Neutrophil (primary cell): ENCODE results near the gene TSPAN1.

Source experiments
- H3K27ac ChIP-seq: fragments of 200-600 bp; sonication (generic); 2 replicates; pipeline ENCODE4 v1.5.1; 2016; ENCODE audit warnings: mild to moderate bottlenecking, moderate library complexity
- H3K27me3 ChIP-seq: fragments of 200-600 bp; sonication (generic); 2 replicates; pipeline ENCODE4 v1.6.0; 2016; ENCODE audit warnings: mild to moderate bottlenecking
- H3K36me3 ChIP-seq: fragments of 200-600 bp; sonication (generic); 2 replicates; pipeline ENCODE4 v1.5.1; 2017
- H3K4me1 ChIP-seq, 2 experiments: fragments of 200-600 bp in 1 of 2; sonication (generic) in 1 of 2; 1 replicate in 1 of 2; 2 replicates in 1 of 2; pipeline versions ENCODE4 v1.5.1 to v1.6.1; 2013 to 2016; ENCODE audit warnings: low read depth in 1 of 2, low read length in 1 of 2, mild to moderate bottlenecking in 1 of 2, moderate library complexity in 1 of 2; ENCODE audit not compliant: control insufficient read depth in 1 of 2, insufficient read depth in 1 of 2
- H3K4me3 ChIP-seq, 2 experiments: fragments of 200-600 bp in 1 of 2; sonication (generic) in 1 of 2; 1 replicate in 1 of 2; 2 replicates in 1 of 2; pipeline ENCODE4 v1.5.1; 2013 to 2016; ENCODE audit warnings: low read depth in 1 of 2, low read length in 1 of 2, mild to moderate bottlenecking in 1 of 2, moderate library complexity in 1 of 2
- H3K9me3 ChIP-seq: fragments of 200-600 bp; sonication (generic); 2 replicates; pipeline ENCODE4 v1.5.1; 2016
- TF ChIP-seq, protein P1 (sequence below): fragments of 200-600 bp; sonication (generic); IDR thresholded peaks from 2 replicates; pipeline ENCODE4 v1.5.1; 2016; ENCODE audit warnings: antibody characterized with exemption

The TSPAN1 gene

DNA sequence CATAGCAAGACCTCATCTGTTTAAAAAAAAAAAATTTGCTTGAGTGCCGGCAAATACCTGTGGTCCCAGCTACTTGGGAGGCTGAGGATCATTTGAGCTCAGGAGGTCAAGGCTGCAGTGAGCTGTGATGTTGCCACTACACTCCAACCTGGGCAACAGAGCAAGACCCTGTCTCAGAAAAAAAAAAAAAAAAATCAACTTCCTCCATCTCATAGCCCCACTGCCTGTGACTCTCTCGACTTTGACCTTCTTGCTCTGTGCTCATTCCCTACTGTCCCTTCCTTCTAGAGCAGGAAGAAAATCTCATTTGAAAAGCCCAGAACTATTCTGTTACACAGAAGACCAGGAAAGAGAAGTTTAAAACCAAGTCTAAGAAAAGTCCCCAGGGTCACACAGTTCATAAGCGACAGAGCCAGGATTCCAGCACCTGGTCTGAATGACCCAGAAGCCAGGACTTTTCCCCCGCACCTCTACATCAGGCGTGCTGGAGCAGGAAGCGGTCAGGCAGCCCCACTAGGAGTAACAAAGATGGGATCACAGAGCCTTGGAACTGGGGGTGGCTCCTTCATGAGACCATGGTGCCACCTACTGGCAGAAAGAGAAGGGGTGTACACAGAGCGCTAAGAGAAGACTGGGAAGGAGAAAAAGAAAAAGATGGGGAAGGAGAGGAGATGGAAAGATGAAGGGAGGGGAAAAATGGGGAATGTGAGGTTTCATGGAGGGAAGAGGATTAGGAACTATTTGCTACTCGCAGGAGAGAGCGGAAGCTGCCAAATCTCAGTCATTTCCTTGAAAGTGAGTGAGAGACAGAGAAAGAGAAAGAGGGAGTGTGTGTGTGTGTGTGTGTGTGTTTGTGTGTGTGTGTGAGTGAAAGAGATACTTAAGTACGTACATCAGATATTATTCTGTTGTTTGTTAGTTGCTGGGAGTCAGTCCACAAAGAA lies 4.5 kb downstream of the TSPAN1 start:
- no peak overlapping the region for H3K4me3 ChIP-seq
- peaks cover 0 to 5% of the 10 kb centered on the region in 2 experiments for H3K4me1 ChIP-seq
- H3K9me3 ChIP-seq: no peaks in the 10 kb centered on the region
- H3K27ac ChIP-seq: no peak overlapping the region
- TF ChIP-seq, protein P1, sequence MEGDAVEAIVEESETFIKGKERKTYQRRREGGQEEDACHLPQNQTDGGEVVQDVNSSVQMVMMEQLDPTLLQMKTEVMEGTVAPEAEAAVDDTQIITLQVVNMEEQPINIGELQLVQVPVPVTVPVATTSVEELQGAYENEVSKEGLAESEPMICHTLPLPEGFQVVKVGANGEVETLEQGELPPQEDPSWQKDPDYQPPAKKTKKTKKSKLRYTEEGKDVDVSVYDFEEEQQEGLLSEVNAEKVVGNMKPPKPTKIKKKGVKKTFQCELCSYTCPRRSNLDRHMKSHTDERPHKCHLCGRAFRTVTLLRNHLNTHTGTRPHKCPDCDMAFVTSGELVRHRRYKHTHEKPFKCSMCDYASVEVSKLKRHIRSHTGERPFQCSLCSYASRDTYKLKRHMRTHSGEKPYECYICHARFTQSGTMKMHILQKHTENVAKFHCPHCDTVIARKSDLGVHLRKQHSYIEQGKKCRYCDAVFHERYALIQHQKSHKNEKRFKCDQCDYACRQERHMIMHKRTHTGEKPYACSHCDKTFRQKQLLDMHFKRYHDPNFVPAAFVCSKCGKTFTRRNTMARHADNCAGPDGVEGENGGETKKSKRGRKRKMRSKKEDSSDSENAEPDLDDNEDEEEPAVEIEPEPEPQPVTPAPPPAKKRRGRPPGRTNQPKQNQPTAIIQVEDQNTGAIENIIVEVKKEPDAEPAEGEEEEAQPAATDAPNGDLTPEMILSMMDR: peak; percentile 54
- H3K27me3 ChIP-seq: no peaks in the 10 kb centered on the region
- H3K36me3 ChIP-seq: no peaks in the 10 kb centered on the region

DNA sequence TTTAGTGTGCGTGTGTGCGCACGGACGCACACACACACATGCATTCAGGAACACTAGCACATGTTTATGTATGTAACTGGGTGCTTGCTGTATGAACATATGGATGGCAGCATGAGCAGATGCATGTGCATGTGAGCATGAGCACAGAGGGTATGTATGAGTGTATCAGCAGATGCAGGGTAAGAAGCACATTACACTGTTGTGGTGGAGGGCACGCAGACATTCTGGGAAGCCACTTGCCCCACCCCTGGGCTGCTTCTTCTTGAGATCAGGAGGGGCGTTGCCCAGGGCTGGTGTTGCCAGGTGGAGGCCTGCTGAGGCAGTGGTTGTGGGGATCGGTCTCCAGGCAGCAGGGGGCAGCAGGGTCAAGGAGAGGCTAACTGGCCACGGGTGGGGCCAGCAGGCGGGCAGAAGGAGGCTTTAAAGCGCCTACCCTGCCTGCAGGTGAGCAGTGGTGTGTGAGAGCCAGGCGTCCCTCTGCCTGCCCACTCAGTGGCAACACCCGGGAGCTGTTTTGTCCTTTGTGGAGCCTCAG lies 5.3 kb downstream of the TSPAN1 start:
- Histone ChIP-seq H3K4me1 (peaks cover 0 to 5% of the 10 kb centered on the region in 2 experiments), H3K27ac (no peak overlapping the region)
- TF ChIP-seq, protein P1: no peak

DNA sequence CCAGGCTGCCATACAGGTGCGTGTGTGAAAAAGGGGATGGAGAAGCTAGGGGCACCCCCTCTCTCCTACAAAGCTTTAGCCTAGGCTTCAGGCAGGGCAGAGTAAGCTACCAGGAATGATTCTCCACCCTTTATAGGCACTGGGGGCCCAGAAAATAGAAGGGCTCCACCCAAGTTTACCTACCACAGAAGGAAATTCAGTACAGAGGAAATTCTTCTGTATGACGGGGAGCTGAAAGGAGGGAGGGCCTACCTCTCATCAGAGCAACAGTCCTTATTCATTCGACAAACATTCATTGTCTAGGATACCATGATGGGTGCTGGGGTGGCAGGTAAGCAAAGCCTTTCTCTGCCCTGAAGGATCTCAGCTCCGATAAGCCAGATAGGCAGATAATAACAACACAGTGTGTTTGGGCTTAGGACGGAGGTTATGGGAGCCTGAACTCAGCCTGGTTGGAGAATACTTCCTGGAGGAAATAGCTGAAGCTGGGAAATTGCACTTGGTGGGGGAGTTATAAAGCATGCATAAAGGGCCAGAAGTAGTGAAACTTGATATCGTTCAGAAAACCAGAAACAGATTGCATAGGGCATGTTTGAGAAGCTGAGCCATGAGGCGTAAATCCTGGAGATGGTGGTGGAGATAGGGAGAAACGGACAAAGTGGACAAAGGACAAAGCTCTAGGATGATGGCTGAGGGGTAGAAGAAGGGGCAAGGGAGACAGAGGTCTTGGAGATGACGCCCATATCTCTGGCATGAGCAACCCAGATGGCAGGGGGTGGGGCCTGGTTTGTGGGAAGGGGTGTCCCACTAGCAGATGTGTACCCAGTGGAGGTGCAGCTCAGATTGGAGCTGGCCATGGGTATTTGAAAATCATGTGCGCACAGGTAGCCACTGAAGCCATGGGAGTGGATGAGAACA lies 6.7 kb downstream of the TSPAN1 start:
- Histone ChIP-seq H3K36me3 (no peaks in the 10 kb centered on the region), H3K27ac (no peak overlapping the region), H3K9me3 (no peaks in the 10 kb centered on the region), H3K4me3 (no peak overlapping the region), H3K27me3 (no peaks in the 10 kb centered on the region), H3K4me1 (peaks cover 0 to 5% of the 10 kb centered on the region in 2 experiments)
- TF ChIP-seq, protein P1: no peak

More for the DNA sequence above, 5.3 kb downstream of the TSPAN1 start:
- Histone ChIP-seq H3K27me3 (no peaks in the 10 kb centered on the region), H3K4me3 (no peak overlapping the region), H3K9me3 (no peaks in the 10 kb centered on the region), H3K36me3 (no peaks in the 10 kb centered on the region)

DNA sequence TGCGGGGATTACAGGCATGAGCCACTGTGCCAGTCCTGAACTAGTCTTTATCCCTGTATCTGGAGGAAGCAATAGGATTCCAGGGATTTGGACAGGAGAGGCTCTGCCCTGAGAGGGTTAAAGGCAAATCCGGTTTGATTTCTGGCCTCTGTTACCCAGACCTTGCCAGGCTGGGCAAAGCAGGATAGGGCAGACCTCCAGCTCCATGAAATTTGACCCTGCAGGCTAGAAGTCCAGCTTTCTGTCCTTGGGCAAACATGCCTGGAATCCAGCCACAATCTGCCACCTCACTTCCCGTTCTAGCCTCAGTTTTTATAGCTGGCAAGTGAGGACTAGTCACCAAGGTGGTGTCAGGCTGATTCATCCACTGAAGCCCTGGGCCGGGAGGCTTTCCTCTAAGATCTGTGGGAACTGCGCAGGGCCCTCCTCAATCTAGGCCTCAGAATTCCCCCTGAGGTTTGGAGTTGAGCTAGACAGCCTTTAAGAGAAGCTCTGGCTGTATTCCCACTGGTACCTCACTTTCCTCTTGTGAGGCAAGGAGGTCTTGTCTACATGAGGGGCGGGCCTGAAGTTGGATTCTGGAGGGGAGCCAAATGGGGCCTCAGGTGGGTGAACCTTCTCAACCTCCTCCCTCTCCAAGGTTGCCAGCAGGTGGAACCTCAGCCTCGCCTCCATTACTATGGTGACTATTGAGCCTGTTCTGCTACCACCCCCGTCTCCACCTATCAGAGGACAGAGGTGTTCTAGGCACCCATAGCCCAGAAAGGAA lies 8.4 kb downstream of the TSPAN1 start:
- peaks cover 0 to 5% of the 10 kb centered on the region in 2 experiments for H3K4me1 ChIP-seq
- no peaks in the 10 kb centered on the region for H3K36me3 ChIP-seq
- no peak overlapping the region for H3K27ac ChIP-seq
- TF ChIP-seq, protein P1: no peak
- H3K27me3 ChIP-seq: no peaks in the 10 kb centered on the region
- H3K4me3 ChIP-seq: no peak overlapping the region
- no peaks in the 10 kb centered on the region for H3K9me3 ChIP-seq
